Mesenchymal stem cell (in vitro differentiated cells and primary cell): Measurements from ENCODE around the gene CNNM2.
"Not testable (repeated sequence)": the region's sequence is repeated elsewhere in the genome, so short reads cannot be mapped to it uniquely, and the experiment has no call there.

Experiments used
- DNase-seq: peaks from one replicate; pipeline ENCODE4 v3.0.0-alpha.2; 2013
- H2AFZ ChIP-seq: one replicate; pipeline ENCODE4 v1.6.1; 2013; ENCODE audit warnings: low read depth, mild to moderate bottlenecking, control low read depth, inconsistent platforms, low read length, moderate library complexity
- H2AK5ac ChIP-seq: 2 replicates; pipeline ENCODE4 v1.6.1; 2013; ENCODE audit warnings: low read length, moderate library complexity, mild to moderate bottlenecking, inconsistent platforms; ENCODE audit not compliant: severe bottlenecking
- H2BK120ac ChIP-seq: one replicate; pipeline ENCODE4 v1.6.1; 2013; ENCODE audit warnings: low read depth, mild to moderate bottlenecking, inconsistent platforms, low read length, moderate library complexity
- H2BK12ac ChIP-seq, 2 experiments: one replicate each; pipeline ENCODE4 v1.6.1; 2013; ENCODE audit warnings: inconsistent platforms in 2 of 2, low read length in 2 of 2, mild to moderate bottlenecking in 2 of 2, moderate library complexity in 2 of 2, control low read depth in 1 of 2
- H2BK15ac ChIP-seq: one replicate; pipeline ENCODE4 v1.6.1; 2013; ENCODE audit warnings: mild to moderate bottlenecking, low read depth, inconsistent platforms; ENCODE audit not compliant: poor library complexity, severe bottlenecking
- H2BK5ac ChIP-seq: 2 replicates; pipeline ENCODE4 v1.6.1; 2013; ENCODE audit warnings: low read depth, mild to moderate bottlenecking, low read length, control low read depth, inconsistent platforms; ENCODE audit not compliant: poor library complexity, severe bottlenecking
- H3K14ac ChIP-seq, 2 experiments: one replicate each; pipeline ENCODE4 v1.6.1; 2013; ENCODE audit warnings: inconsistent platforms in 2 of 2, low read length in 2 of 2, control low read depth in 1 of 2, mild to moderate bottlenecking in 1 of 2, moderate library complexity in 1 of 2
- H3K18ac ChIP-seq, 2 experiments: one replicate each; pipeline ENCODE4 v1.6.1; 2013; ENCODE audit warnings: inconsistent platforms in 2 of 2, low read length in 2 of 2, control low read depth in 1 of 2, low read depth in 1 of 2, mild to moderate bottlenecking in 1 of 2
- H3K23ac ChIP-seq, 2 experiments: one replicate each; pipeline ENCODE4 v1.6.1; 2013; ENCODE audit warnings: inconsistent platforms in 2 of 2, low read length in 2 of 2, mild to moderate bottlenecking in 2 of 2, moderate library complexity in 2 of 2, control low read depth in 1 of 2
- H3K27ac ChIP-seq: 2 replicates; pipeline ENCODE4 v1.5.1; 2013; ENCODE audit warnings: mild to moderate bottlenecking, moderate library complexity, low read length, control low read depth, inconsistent platforms; ENCODE audit not compliant: poor library complexity, severe bottlenecking
- H3K27me3 ChIP-seq, 2 experiments: 2 replicates each; pipeline versions ENCODE4 v1.6.1 to v1.7.0; 2013; ENCODE audit warnings: low read length in 2 of 2, mild to moderate bottlenecking in 2 of 2, moderate library complexity in 2 of 2, control low read depth in 1 of 2, inconsistent platforms in 1 of 2; ENCODE audit not compliant: control insufficient read depth in 1 of 2, insufficient read depth in 1 of 2
- H3K36me3 ChIP-seq, 2 experiments: 2 replicates each; pipeline versions ENCODE4 v1.6.1 to v1.7.0; 2013; ENCODE audit warnings: low read length in 2 of 2, control low read depth in 1 of 2, inconsistent platforms in 1 of 2, low read depth in 1 of 2, mild to moderate bottlenecking in 1 of 2; ENCODE audit not compliant: insufficient read depth in 2 of 2, control insufficient read depth in 1 of 2
- H3K4ac ChIP-seq, 2 experiments: one replicate each; pipeline ENCODE4 v1.6.1; 2013; ENCODE audit warnings: inconsistent platforms in 2 of 2, low read length in 2 of 2, mild to moderate bottlenecking in 2 of 2, moderate library complexity in 2 of 2, control low read depth in 1 of 2, low read depth in 1 of 2
- H3K4me1 ChIP-seq: 2 replicates; pipeline ENCODE4 v1.6.1; 2013; ENCODE audit warnings: low read depth, low read length, control low read depth; ENCODE audit not compliant: control insufficient read depth, insufficient read depth
- H3K4me2 ChIP-seq: 2 replicates; pipeline ENCODE4 v1.6.1; 2013; ENCODE audit warnings: low read length, mild to moderate bottlenecking, inconsistent platforms; ENCODE audit not compliant: poor library complexity, severe bottlenecking
- H3K4me3 ChIP-seq, 2 experiments: 2 replicates each; pipeline versions ENCODE4 v1.5.1 to v1.7.0; 2013; ENCODE audit warnings: low read length in 2 of 2, mild to moderate bottlenecking in 2 of 2, control low read depth in 1 of 2, low read depth in 1 of 2; ENCODE audit not compliant: insufficient read depth in 1 of 2
- H3K79me1 ChIP-seq: replicated peaks from 2 replicates; pipeline ENCODE4 v1.6.1; 2013; ENCODE audit warnings: mild to moderate bottlenecking, control low read depth, low read length, inconsistent platforms; ENCODE audit not compliant: poor library complexity, severe bottlenecking
- H3K9ac ChIP-seq: 2 replicates; pipeline ENCODE4 v1.7.0; 2013; ENCODE audit warnings: mild to moderate bottlenecking, low read length, moderate library complexity
- H3K9me3 ChIP-seq: 2 replicates; pipeline ENCODE4 v1.7.0; 2013; ENCODE audit warnings: mild to moderate bottlenecking, low read length; ENCODE audit not compliant: control insufficient read depth
- H4K8ac ChIP-seq: one replicate; pipeline ENCODE4 v1.6.1; 2013; ENCODE audit warnings: inconsistent platforms, mild to moderate bottlenecking, low read length, moderate library complexity
- H4K91ac ChIP-seq: one replicate; pipeline ENCODE4 v1.6.1; 2013; ENCODE audit warnings: mild to moderate bottlenecking, low read length, inconsistent platforms
- WGBS: methylation state at CpG from one replicate; pipeline ENCODE4 v1.1.7; 2013; ENCODE audit warnings: mixed read lengths; 5-methylcytosine and 5-hydroxymethylcytosine counted together

Gene CNNM2

GRCh38 chr10:102998399-102998907 is 80.4 kb downstream of the CNNM2 start:
- no peak overlapping the region for H2BK120ac ChIP-seq

GRCh38 chr10:103000050-103000449 is 82.0 kb downstream of the CNNM2 start:
- not testable (repeated sequence) for H3K4me3 ChIP-seq, H2BK12ac ChIP-seq, H3K27ac ChIP-seq, H3K79me1 ChIP-seq, H3K4ac ChIP-seq, DNase-seq, H3K4me2 ChIP-seq, H4K8ac ChIP-seq, H3K4me1 ChIP-seq, H3K18ac ChIP-seq, H2BK120ac ChIP-seq, H3K9me3 ChIP-seq, H3K9ac ChIP-seq, H2BK15ac ChIP-seq, H3K14ac ChIP-seq, H4K91ac ChIP-seq, H2AFZ ChIP-seq, H3K27me3 ChIP-seq, H2BK5ac ChIP-seq, H3K36me3 ChIP-seq, H2AK5ac ChIP-seq, H3K23ac ChIP-seq
- WGBS, result 100% methylated on average over 1 of the region's 7 CpGs

More at GRCh38 chr10:102998399-102998907, 80.4 kb downstream of the CNNM2 start:
- H3K27ac ChIP-seq, result no peak overlapping the region
- H3K9me3 ChIP-seq, result no peaks in the 10 kb centered on the region
- no peak overlapping the region for H3K9ac ChIP-seq
- H4K8ac ChIP-seq, result no peak overlapping the region
- H3K4ac ChIP-seq, result no peak overlapping the region
- H2AFZ ChIP-seq, result no peak overlapping the region
- no peaks in the 10 kb centered on the region for H3K36me3 ChIP-seq
- H3K23ac ChIP-seq, result no peak overlapping the region
- H3K27me3 ChIP-seq, result no peaks in the 10 kb centered on the region
- H2BK12ac ChIP-seq, result no peak overlapping the region
- no peak overlapping the region for H3K4me3 ChIP-seq
- H3K4me1 ChIP-seq, result no peaks in the 10 kb centered on the region
- no peak overlapping the region for H2BK5ac ChIP-seq
- no peak overlapping the region for H4K91ac ChIP-seq
- H3K4me2 ChIP-seq, result no peak overlapping the region
- H3K14ac ChIP-seq, result no peak overlapping the region
- no peak overlapping the region for H2AK5ac ChIP-seq
- no peaks in the 10 kb centered on the region for H3K79me1 ChIP-seq
- no peak overlapping the region for H3K18ac ChIP-seq
- WGBS, result 84% methylated on average over 5 of the region's 7 CpGs
- no peak overlapping the region for H2BK15ac ChIP-seq
- DNase-seq, result no peak

- Histone ChIP-seq H3K27ac (no peak overlapping the region), H4K8ac (no peak overlapping the region), H3K27me3 (no peaks in the 10 kb centered on the region), H3K14ac (no peak overlapping the region), H3K9ac (no peak overlapping the region), H2AFZ (no peak overlapping the region), H3K18ac (no peak overlapping the region), H2BK5ac (no peak overlapping the region), H4K91ac (no peak overlapping the region), H3K9me3 (peaks cover 10% of the 10 kb centered on the region), H2BK15ac (no peak overlapping the region), H3K4me1 (no peaks in the 10 kb centered on the region), H3K36me3 (peaks cover 0 to 3% of the 10 kb centered on the region in 2 experiments), H2AK5ac (no peak overlapping the region), H3K79me1 (no peaks in the 10 kb centered on the region), H3K4me2 (no peak overlapping the region), H2BK120ac (no peak overlapping the region), H3K23ac (no peak overlapping the region), H2BK12ac (no peak overlapping the region), H3K4me3 (no peak overlapping the region), H3K4ac (no peak overlapping the region)
- 91% methylated on average over 5 of the region's 5 CpGs for WGBS
- no peak for DNase-seq
These were observed 88.9 kb downstream of the CNNM2 start for GRCh38 chr10:103007017-103007416.

GRCh38 chr10:103013416-103013815 is 95.3 kb downstream of the CNNM2 start:
- no peak overlapping the region for H2AFZ ChIP-seq
- no peak overlapping the region for H3K14ac ChIP-seq
- H3K4me2 ChIP-seq, result no peak overlapping the region
- H3K27ac ChIP-seq, result no peak overlapping the region
- no peak overlapping the region for H2BK5ac ChIP-seq
- no peak overlapping the region for H4K91ac ChIP-seq
- H3K36me3 ChIP-seq, result no peaks in the 10 kb centered on the region
- WGBS, result 70% methylated on average over 5 of the region's 5 CpGs
- no peak overlapping the region for H3K18ac ChIP-seq
- no peaks in the 10 kb centered on the region for H3K27me3 ChIP-seq
- H3K9me3 ChIP-seq, result no peaks in the 10 kb centered on the region
- H2AK5ac ChIP-seq, result no peak overlapping the region
- no peak overlapping the region for H2BK12ac ChIP-seq
- no peak for DNase-seq
- H3K4me1 ChIP-seq, result no peaks in the 10 kb centered on the region
- H3K79me1 ChIP-seq, result no peaks in the 10 kb centered on the region
- H3K4me3 ChIP-seq, result no peak overlapping the region
- no peak overlapping the region for H2BK15ac ChIP-seq
- H2BK120ac ChIP-seq, result no peak overlapping the region
- no peak overlapping the region for H4K8ac ChIP-seq
- no peak overlapping the region for H3K9ac ChIP-seq
- no peak overlapping the region for H3K23ac ChIP-seq
- H3K4ac ChIP-seq, result no peak overlapping the region
